SU-DHL-6 (cell line): ENCODE data around the gene TULP4.

Experiments used
- H2AFZ ChIP-seq: fragments of 200-600 bp; sonication (generic); 2 replicates; pipeline ENCODE4 v1.6.1; 2014; ENCODE audit warnings: low read depth, mild to moderate bottlenecking, moderate library complexity, mixed read lengths, antibody characterized with exemption, low read length; ENCODE audit not compliant: severe bottlenecking
- H3F3A ChIP-seq: fragments of 200-600 bp; shearing (Covaris generic); 2 replicates; pipeline ENCODE4 v1.6.0; 2016; ENCODE audit warnings: antibody characterized with exemption, mild to moderate bottlenecking; ENCODE audit not compliant: insufficient read depth
- H3K27ac ChIP-seq: fragments of 200-600 bp; sonication (generic); 2 replicates; pipeline ENCODE4 v1.5.1; 2016; ENCODE audit warnings: low read depth, mild to moderate bottlenecking, low read length, moderate library complexity, mixed read lengths
- H3K27me3 ChIP-seq: fragments of 200-600 bp; sonication (generic), shearing (Covaris generic); 2 replicates; pipeline ENCODE4 v1.6.0; 2014; ENCODE audit warnings: mild to moderate bottlenecking, low read length
- H3K36me3 ChIP-seq: fragments of 200-600 bp; sonication (generic); 2 replicates; pipeline ENCODE4 v1.6.1; 2014; ENCODE audit warnings: mild to moderate bottlenecking, low read length, mixed read lengths
- H3K4me2 ChIP-seq: fragments of 300-600, 200-600 bp; shearing (Covaris generic), sonication (generic); 2 replicates; pipeline ENCODE4 v1.6.0; 2014; ENCODE audit warnings: low read length, low read depth, mild to moderate bottlenecking; ENCODE audit not compliant: poor library complexity, severe bottlenecking
- H3K4me3 ChIP-seq: fragments of 200-600 bp; sonication (generic); 2 replicates; pipeline ENCODE4 v1.5.1; 2014; ENCODE audit warnings: antibody characterized with exemption, low read length, mild to moderate bottlenecking, mixed read lengths; ENCODE audit not compliant: insufficient read depth, poor library complexity, severe bottlenecking
- H3K79me2 ChIP-seq: fragments of 200-600 bp; sonication (generic); 2 replicates; pipeline ENCODE4 v1.6.1; 2014; ENCODE audit warnings: mild to moderate bottlenecking, low read length, moderate library complexity; ENCODE audit not compliant: insufficient read depth
- H3K9ac ChIP-seq: fragments of 200-600 bp; sonication (generic); 2 replicates; pipeline ENCODE4 v1.7.0; 2014; ENCODE audit warnings: mild to moderate bottlenecking, low read length
- H3K9me2 ChIP-seq: fragments of 200-600 bp; sonication (generic); replicated peaks from 2 replicates; pipeline ENCODE4 v1.6.1; 2014; ENCODE audit warnings: low read length; ENCODE audit not compliant: insufficient read depth
- H3K9me3 ChIP-seq: fragments of 200-600 bp; sonication (generic); 2 replicates; pipeline ENCODE4 v1.6.1; 2014; ENCODE audit warnings: low read length, mixed read lengths; ENCODE audit not compliant: insufficient read depth
- H4K20me1 ChIP-seq: fragments of 200-600 bp; sonication (generic); 2 replicates; pipeline ENCODE4 v1.6.1; 2014; ENCODE audit warnings: low read depth, mild to moderate bottlenecking, antibody characterized with exemption, low read length, moderate library complexity, mixed read lengths
- CTCF ChIP-seq: fragments of 200-600 bp; sonication (generic); IDR thresholded peaks from one replicate; pipeline ENCODE4 v1.5.1; 2017; ENCODE audit warnings: antibody characterized with exemption, mild to moderate bottlenecking, low read length, moderate library complexity; ENCODE audit not compliant: insufficient read depth, poor library complexity, severe bottlenecking
- EZH2phosphoT487 ChIP-seq: fragments of 200-600 bp; sonication (generic), shearing (Covaris generic); conservative IDR thresholded peaks from 2 replicates; pipeline ENCODE4 v1.6.1; 2018; ENCODE audit warnings: mild to moderate bottlenecking, antibody characterized with exemption, low read length, moderate library complexity, mixed read lengths

The TULP4 gene

GRCh38 chr6:158528826-158529225 lies 216.6 kb downstream of the TULP4 start:
- Histone ChIP-seq H3K79me2 (no peaks in the 10 kb centered on the region), H4K20me1 (no peaks in the 10 kb centered on the region), H3K36me3 (no peaks in the 10 kb centered on the region), H3F3A (no peaks in the 10 kb centered on the region), H3K27ac (no peak overlapping the region), H3K9me2 (no peaks in the 10 kb centered on the region), H2AFZ (no peak overlapping the region), H3K4me2 (no peak overlapping the region), H3K4me3 (no peak overlapping the region), H3K9ac (no peak overlapping the region), H3K9me3 (no peaks in the 10 kb centered on the region), H3K27me3 (no peaks in the 10 kb centered on the region)
- TF ChIP-seq CTCF (no peak), EZH2phosphoT487 (no peak)

- H3K27ac ChIP-seq, result no peak overlapping the region
- H3K27me3 ChIP-seq, result no peaks in the 10 kb centered on the region
- H2AFZ ChIP-seq, result no peak overlapping the region
- no peaks in the 10 kb centered on the region for H3K9me3 ChIP-seq
- TF ChIP-seq EZH2phosphoT487 (no peak), CTCF (no peak)
- H3K36me3 ChIP-seq, result no peaks in the 10 kb centered on the region
- H3K4me3 ChIP-seq, result no peak overlapping the region
- H3F3A ChIP-seq, result no peaks in the 10 kb centered on the region
- no peaks in the 10 kb centered on the region for H4K20me1 ChIP-seq
- no peak overlapping the region for H3K9ac ChIP-seq
- H3K79me2 ChIP-seq, result no peaks in the 10 kb centered on the region
- H3K9me2 ChIP-seq, result no peaks in the 10 kb centered on the region
- no peak overlapping the region for H3K4me2 ChIP-seq
Measured at GRCh38 chr6:158529629-158530028, 217.4 kb downstream of the TULP4 start.

- TF ChIP-seq CTCF, result no peak
- no peak for TF ChIP-seq EZH2phosphoT487
- H4K20me1 ChIP-seq, result no peaks in the 10 kb centered on the region
- H3K79me2 ChIP-seq, result no peaks in the 10 kb centered on the region
- H3K27ac ChIP-seq, result no peak overlapping the region
- no peak overlapping the region for H3K4me3 ChIP-seq
- H3F3A ChIP-seq, result no peaks in the 10 kb centered on the region
- no peaks in the 10 kb centered on the region for H3K27me3 ChIP-seq
- no peaks in the 10 kb centered on the region for H3K36me3 ChIP-seq
- H2AFZ ChIP-seq, result no peak overlapping the region
- H3K9me2 ChIP-seq, result no peaks in the 10 kb centered on the region
- no peak overlapping the region for H3K4me2 ChIP-seq
- H3K9me3 ChIP-seq, result no peaks in the 10 kb centered on the region
- no peak overlapping the region for H3K9ac ChIP-seq
Measured at GRCh38 chr6:158531566-158531965, 219.3 kb downstream of the TULP4 start.

GRCh38 chr6:158531970-158532369 lies 219.7 kb downstream of the TULP4 start:
- Histone ChIP-seq H3K27me3 (no peaks in the 10 kb centered on the region), H3K4me3 (no peak overlapping the region), H3F3A (no peaks in the 10 kb centered on the region), H4K20me1 (no peaks in the 10 kb centered on the region), H3K79me2 (no peaks in the 10 kb centered on the region), H3K9me3 (no peaks in the 10 kb centered on the region), H3K4me2 (no peak overlapping the region), H3K9me2 (no peaks in the 10 kb centered on the region), H3K9ac (no peak overlapping the region), H3K36me3 (no peaks in the 10 kb centered on the region), H2AFZ (no peak overlapping the region), H3K27ac (no peak overlapping the region)
- TF ChIP-seq EZH2phosphoT487, result no peak
- TF ChIP-seq CTCF, result no peak
